Stomach (tissue), 4 donors: ENCODE measurements around the gene FST.

Source experiments
- CTCF ChIP-seq, 7 experiments: fragments of 450-650 bp in 4 of 7; fragments of 200-600 bp in 3 of 7; sonication (generic) in 3 of 7; IDR thresholded peaks; one replicate each; pipeline ENCODE4 v1.5.1; 2016 to 2019; ENCODE audit warnings: antibody characterized with exemption in 7 of 7, control low read depth in 2 of 7, mild to moderate bottlenecking in 1 of 7
- EP300 ChIP-seq: sonication (generic); formaldehyde crosslinking; IDR thresholded peaks from one replicate; pipeline ENCODE4 v1.6.1; 2017; ENCODE audit warnings: antibody characterized with exemption

DNA sequence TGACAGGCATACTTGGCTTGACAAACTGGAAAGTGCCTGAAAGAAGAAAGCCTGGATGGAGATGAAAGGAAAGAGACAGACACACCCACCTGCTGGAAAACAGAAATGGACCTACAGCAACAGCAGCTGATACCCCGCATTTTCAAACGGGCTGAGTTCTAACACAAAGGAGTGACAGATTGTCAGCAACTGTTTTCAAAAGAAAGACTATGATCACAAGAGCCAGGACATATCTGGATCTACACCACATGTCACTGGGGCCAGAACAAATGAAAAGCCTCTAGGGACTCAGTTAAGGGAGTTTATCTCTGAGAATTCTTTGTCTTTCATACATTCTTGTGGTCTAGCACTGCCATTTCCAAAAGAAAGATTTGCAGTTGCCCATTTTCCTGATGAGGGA, 24.1 kb upstream of the FST start:
- TF ChIP-seq CTCF (IDR thresholded peaks at IDR 0.05): no peak
- no peak for TF ChIP-seq EP300
